ENCODE data around the gene EIF2B5.

The EIF2B5 gene

DNA sequence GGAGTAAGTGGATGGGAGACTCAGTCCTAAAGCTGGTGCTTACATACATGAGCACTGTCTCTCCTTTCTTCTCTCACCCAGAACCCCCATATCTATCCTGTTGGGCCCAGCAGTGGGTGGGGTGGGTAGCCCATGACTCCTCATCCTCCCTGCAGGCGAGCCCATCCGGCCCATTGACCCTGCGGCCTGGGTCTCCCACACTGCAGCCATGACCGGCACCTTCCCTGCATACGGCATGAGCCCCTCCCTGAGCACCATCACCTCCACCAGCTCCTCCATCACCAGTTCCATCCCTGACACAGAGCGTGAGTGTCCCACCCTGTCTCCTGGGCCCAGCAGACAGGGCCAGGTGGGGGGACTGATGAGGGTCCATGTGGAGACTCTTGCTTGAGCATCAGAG, 31.5 kb downstream of the EIF2B5 start:
- TF ChIP-seq, protein P1, sequence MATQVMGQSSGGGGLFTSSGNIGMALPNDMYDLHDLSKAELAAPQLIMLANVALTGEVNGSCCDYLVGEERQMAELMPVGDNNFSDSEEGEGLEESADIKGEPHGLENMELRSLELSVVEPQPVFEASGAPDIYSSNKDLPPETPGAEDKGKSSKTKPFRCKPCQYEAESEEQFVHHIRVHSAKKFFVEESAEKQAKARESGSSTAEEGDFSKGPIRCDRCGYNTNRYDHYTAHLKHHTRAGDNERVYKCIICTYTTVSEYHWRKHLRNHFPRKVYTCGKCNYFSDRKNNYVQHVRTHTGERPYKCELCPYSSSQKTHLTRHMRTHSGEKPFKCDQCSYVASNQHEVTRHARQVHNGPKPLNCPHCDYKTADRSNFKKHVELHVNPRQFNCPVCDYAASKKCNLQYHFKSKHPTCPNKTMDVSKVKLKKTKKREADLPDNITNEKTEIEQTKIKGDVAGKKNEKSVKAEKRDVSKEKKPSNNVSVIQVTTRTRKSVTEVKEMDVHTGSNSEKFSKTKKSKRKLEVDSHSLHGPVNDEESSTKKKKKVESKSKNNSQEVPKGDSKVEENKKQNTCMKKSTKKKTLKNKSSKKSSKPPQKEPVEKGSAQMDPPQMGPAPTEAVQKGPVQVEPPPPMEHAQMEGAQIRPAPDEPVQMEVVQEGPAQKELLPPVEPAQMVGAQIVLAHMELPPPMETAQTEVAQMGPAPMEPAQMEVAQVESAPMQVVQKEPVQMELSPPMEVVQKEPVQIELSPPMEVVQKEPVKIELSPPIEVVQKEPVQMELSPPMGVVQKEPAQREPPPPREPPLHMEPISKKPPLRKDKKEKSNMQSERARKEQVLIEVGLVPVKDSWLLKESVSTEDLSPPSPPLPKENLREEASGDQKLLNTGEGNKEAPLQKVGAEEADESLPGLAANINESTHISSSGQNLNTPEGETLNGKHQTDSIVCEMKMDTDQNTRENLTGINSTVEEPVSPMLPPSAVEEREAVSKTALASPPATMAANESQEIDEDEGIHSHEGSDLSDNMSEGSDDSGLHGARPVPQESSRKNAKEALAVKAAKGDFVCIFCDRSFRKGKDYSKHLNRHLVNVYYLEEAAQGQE (IDR thresholded peaks at IDR 0.05; ENCODE audit: insufficient read depth in 1 of 2, low read depth in 2 of 2, low read length in 2 of 2), result no peak
- TF ChIP-seq POLR2AphosphoS5 (IDR thresholded peaks at IDR 0.05; ENCODE audit: low read depth, low read length) (no peak), FOXP2 (optimal IDR thresholded peaks at IDR 0.05; ENCODE audit: borderline replicate concordance, extremely low read depth, extremely low read length, insufficient read depth) (no peak)

DNA sequence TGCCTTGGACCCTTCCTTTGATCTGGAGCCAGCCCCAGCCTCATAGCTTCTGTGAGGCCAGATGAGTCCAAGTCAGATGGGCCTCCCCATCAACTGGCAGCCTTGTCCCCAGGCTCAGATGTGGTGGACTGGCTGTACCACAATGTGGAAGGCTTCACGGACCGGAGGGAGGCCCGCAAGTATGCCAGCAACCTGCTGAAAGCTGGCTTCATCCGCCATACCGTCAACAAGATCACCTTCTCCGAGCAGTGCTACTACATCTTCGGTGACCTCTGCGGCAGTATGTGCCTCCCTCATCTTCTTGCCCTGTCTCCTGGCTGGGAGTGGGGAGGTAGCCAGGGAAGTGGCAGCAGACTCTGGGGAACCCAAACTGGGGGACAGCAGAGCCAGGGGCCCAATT, 32.6 kb downstream of the EIF2B5 start:
- TF ChIP-seq, protein P1 (IDR thresholded peaks at IDR 0.05; ENCODE audit: insufficient read depth in 1 of 2, low read depth in 2 of 2, low read length in 2 of 2), result no peak
- TF ChIP-seq TAF1 (IDR thresholded peaks at IDR 0.05; ENCODE audit: borderline replicate concordance, insufficient read depth, low read length) (no peak), POLR2AphosphoS5 (IDR thresholded peaks at IDR 0.05; ENCODE audit: low read depth, low read length) (no peak), SIN3A (IDR thresholded peaks at IDR 0.05; ENCODE audit: borderline replicate concordance, insufficient read depth, low read length) (no peak), FOXP2 (optimal IDR thresholded peaks at IDR 0.05; ENCODE audit: borderline replicate concordance, extremely low read depth, extremely low read length, insufficient read depth) (no peak)

DNA sequence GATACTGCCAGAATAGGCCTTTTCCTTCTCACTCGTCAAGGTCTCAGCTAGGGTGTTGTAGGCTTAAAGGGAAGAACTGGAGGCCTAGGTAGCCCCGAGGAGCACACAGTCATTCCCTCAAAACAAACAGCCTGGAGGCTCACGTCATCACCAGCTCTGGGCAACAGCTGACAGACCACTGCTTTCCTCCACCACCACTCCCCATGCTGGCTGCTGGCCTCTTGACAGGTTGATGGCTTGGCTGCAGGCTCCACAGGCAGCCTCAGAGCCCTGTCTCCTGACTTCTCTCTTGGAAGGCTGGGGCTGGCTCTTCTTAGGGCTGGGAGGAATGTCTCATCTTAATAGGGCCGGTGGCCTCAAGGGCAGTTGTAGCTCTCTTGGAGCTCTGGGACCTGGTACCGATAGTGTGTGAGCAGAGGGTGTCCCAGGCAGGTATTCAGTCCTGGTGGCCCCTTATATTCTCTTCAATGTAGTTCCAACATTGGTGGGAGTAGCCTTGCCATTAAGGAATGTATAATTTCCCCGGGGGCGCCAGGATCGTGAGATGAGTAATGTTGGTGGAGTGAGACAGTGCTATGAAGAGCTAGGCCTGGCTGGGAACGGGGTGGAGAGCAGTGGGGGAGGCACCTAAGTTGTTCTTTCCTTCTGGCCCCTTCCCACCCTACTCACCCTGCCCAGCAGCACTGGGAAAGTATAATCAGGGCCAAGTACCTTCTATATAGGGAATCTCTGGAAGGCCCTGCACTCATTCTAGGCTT, 33.4 kb downstream of the EIF2B5 start:
- TF ChIP-seq FOXP2 (optimal IDR thresholded peaks at IDR 0.05; ENCODE audit: borderline replicate concordance, extremely low read depth, extremely low read length, insufficient read depth) (no peak), POLR2AphosphoS5 (IDR thresholded peaks at IDR 0.05; ENCODE audit: low read depth, low read length) (no peak), SIN3A (IDR thresholded peaks at IDR 0.05; ENCODE audit: borderline replicate concordance, insufficient read depth, low read length) (no peak), TAF1 (IDR thresholded peaks at IDR 0.05; ENCODE audit: borderline replicate concordance, insufficient read depth, low read length) (no peak)
- TF ChIP-seq, protein P1 (IDR thresholded peaks at IDR 0.05; ENCODE audit: insufficient read depth in 1 of 2, low read depth in 2 of 2, low read length in 2 of 2), result no peak

DNA sequence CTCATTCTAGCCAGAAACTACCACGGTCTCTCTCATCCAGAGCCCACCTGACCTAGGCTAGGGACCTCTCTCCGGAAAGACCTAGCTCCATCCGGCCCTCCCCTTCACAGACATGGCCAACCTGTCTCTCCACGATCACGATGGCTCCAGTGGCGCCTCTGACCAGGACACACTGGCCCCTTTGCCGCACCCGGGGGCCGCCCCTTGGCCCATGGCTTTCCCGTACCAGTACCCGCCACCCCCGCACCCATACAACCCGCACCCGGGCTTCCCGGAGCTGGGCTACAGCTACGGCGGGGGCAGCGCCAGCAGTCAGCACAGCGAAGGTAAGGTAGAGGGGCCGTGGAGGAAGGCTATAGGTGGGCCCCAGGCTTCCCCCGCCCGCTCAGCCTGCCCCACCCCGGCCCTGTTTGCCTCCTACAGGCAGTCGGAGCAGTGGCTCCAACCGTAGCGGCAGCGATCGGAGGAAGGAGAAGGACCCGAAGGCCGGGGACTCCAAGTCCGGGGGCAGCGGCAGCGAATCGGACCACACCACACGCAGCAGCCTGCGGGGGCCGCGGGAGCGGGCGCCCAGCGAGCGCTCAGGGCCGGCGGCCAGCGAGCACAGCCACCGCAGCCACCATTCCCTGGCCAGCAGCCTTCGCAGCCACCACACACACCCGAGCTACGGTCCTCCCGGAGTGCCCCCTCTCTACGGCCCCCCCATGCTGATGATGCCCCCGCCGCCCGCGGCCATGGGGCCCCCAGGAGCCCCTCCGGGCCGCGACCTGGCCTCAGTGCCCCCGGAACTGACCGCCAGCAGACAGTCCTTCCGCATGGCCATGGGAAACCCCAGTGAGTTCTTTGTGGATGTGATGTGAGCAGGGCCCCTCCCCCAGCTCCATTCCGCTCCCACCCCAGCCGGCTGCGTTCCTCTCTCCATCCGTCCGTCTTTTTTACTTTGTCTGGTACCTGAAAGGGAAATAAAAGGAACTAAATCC, 35.0 kb downstream of the EIF2B5 start:
- TF ChIP-seq SIN3A (IDR thresholded peaks at IDR 0.05; ENCODE audit: borderline replicate concordance, insufficient read depth, low read length), result no peak
- TF ChIP-seq, protein P1 (IDR thresholded peaks at IDR 0.05; ENCODE audit: insufficient read depth in 1 of 2, low read depth in 2 of 2, low read length in 2 of 2), result no peak
- TF ChIP-seq POLR2AphosphoS5 (IDR thresholded peaks at IDR 0.05; ENCODE audit: low read depth, low read length), result no peak
- TF ChIP-seq FOXP2 (optimal IDR thresholded peaks at IDR 0.05; ENCODE audit: borderline replicate concordance, extremely low read depth, extremely low read length, insufficient read depth), result no peak
- TF ChIP-seq TAF1 (IDR thresholded peaks at IDR 0.05; ENCODE audit: borderline replicate concordance, insufficient read depth, low read length), result no peak

All from PFSK-1 (cell line).